Ovary (tissue), 3 donors: Measurements from ENCODE around the gene DNAJB2.

Experiments
- EP300 ChIP-seq: sonication (generic); formaldehyde crosslinking; IDR thresholded peaks from one replicate; pipeline ENCODE4 v1.6.1; 2017; ENCODE audit warnings: antibody characterized with exemption
- POLR2A ChIP-seq: fragments of 450-650 bp; IDR thresholded peaks from one replicate; pipeline ENCODE4 v1.6.1; 2017; ENCODE audit warnings: antibody characterized with exemption, mild to moderate bottlenecking, moderate library complexity
- TF ChIP-seq, protein P1 (sequence below), 3 donors: fragments of 450-650 bp in 2 of 3; fragments of 200-600 bp in 1 of 3; IDR thresholded peaks; one replicate each; pipeline versions ENCODE4 v1.5.1 to v1.8.0; 2016 to 2022; ENCODE audit warnings: antibody characterized with exemption in 3 of 3, mild to moderate bottlenecking in 1 of 3
- donor health status: DM: no; HTN: no; CAD: no.

- TF ChIP-seq, protein P1, sequence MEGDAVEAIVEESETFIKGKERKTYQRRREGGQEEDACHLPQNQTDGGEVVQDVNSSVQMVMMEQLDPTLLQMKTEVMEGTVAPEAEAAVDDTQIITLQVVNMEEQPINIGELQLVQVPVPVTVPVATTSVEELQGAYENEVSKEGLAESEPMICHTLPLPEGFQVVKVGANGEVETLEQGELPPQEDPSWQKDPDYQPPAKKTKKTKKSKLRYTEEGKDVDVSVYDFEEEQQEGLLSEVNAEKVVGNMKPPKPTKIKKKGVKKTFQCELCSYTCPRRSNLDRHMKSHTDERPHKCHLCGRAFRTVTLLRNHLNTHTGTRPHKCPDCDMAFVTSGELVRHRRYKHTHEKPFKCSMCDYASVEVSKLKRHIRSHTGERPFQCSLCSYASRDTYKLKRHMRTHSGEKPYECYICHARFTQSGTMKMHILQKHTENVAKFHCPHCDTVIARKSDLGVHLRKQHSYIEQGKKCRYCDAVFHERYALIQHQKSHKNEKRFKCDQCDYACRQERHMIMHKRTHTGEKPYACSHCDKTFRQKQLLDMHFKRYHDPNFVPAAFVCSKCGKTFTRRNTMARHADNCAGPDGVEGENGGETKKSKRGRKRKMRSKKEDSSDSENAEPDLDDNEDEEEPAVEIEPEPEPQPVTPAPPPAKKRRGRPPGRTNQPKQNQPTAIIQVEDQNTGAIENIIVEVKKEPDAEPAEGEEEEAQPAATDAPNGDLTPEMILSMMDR (IDR thresholded peaks at IDR 0.05), result no peak
- TF ChIP-seq EP300 (no peak), POLR2A (no peak)
Measured at GRCh38 chr2:219269362-219270054, 9.7 kb upstream of the DNAJB2 start.
